Neural progenitor cell (in vitro differentiated cells): ENCODE measurements around the gene BOC. TPM values are rescaled to one million over a fixed set of nuclear protein-coding genes. Genes with fewer than 3 reads are reported as not detected.

Experiments used
- DNase-seq: peaks from one replicate; pipeline ENCODE4 v3.0.0-alpha.2; 2016; ENCODE audit warnings: low spot score
- H2AFZ ChIP-seq: fragments of 200-600 bp; sonication (generic); replicated peaks from 2 replicates; pipeline ENCODE4 v1.6.1; 2016; ENCODE audit warnings: antibody characterized with exemption
- H3F3A ChIP-seq: fragments of 200-600 bp; sonication (generic); 2 replicates; pipeline ENCODE4 v1.6.1; 2016; ENCODE audit warnings: antibody characterized with exemption, low read depth
- H3K27ac ChIP-seq: fragments of 200-600 bp; sonication (generic); 2 replicates; pipeline ENCODE4 v1.5.1; 2016; ENCODE audit warnings: mild to moderate bottlenecking
- H3K27me3 ChIP-seq: fragments of 200-600 bp; sonication (generic); 2 replicates; pipeline ENCODE4 v1.6.1; 2016; ENCODE audit warnings: mild to moderate bottlenecking, moderate library complexity
- H3K36me3 ChIP-seq: fragments of 200-600 bp; sonication (generic); 2 replicates; pipeline ENCODE4 v1.5.1; 2016
- H3K4me1 ChIP-seq: fragments of 200-600 bp; sonication (generic); 2 replicates; pipeline ENCODE4 v1.6.1; 2016; ENCODE audit warnings: mixed run types
- H3K4me2 ChIP-seq: fragments of 200-600 bp; sonication (generic); 2 replicates; pipeline ENCODE4 v1.6.1; 2016
- H3K4me3 ChIP-seq: fragments of 200-600 bp; sonication (generic); 2 replicates; pipeline ENCODE4 v1.5.1; 2016
- H3K79me2 ChIP-seq: fragments of 200-600 bp; sonication (generic); 2 replicates; pipeline ENCODE4 v1.6.1; 2016; ENCODE audit warnings: low read depth
- H3K9ac ChIP-seq: fragments of 200-600 bp; sonication (generic); 2 replicates; pipeline ENCODE4 v1.6.1; 2016
- H3K9me3 ChIP-seq: fragments of 200-600 bp; sonication (generic); 2 replicates; pipeline ENCODE4 v1.5.1; 2016; ENCODE audit warnings: low read depth
- H4K20me1 ChIP-seq: fragments of 200-600 bp; sonication (generic); 2 replicates; pipeline ENCODE4 v1.6.1; 2016; ENCODE audit warnings: low read depth
- H3K27ac Mint-ChIP-seq: 3 replicates; pipeline ENCODE4 v1.8.0; 2021; ENCODE audit warnings: mixed read lengths
- H3K27me3 Mint-ChIP-seq: 2 replicates; pipeline ENCODE4 v1.8.0; 2022; ENCODE audit warnings: low read depth, mild to moderate bottlenecking, inconsistent platforms, moderate library complexity, mixed read lengths; ENCODE audit not compliant: insufficient read depth
- H3K36me3 Mint-ChIP-seq: 3 replicates; pipeline ENCODE4 v1.8.0; 2021; ENCODE audit warnings: mixed read lengths
- H3K4me1 Mint-ChIP-seq: 3 replicates; pipeline ENCODE4 v1.8.0; 2021; ENCODE audit warnings: mixed read lengths
- H3K4me3 Mint-ChIP-seq: 3 replicates; pipeline ENCODE4 v1.8.0; 2021; ENCODE audit warnings: mild to moderate bottlenecking, moderate library complexity, mixed read lengths
- H3K9me3 Mint-ChIP-seq: 3 replicates; pipeline ENCODE4 v1.8.0; 2020; ENCODE audit warnings: mixed read lengths
- CTCF ChIP-seq: fragments of 200-600 bp; sonication (generic); IDR thresholded peaks from 2 replicates; pipeline ENCODE4 v1.5.1; 2017; ENCODE audit warnings: antibody characterized with exemption, mild to moderate bottlenecking
- EZH2 ChIP-seq: fragments of 200-600 bp; sonication (generic); IDR thresholded peaks from 2 replicates; pipeline ENCODE4 v1.6.1; 2017; ENCODE audit warnings: antibody characterized with exemption, mild to moderate bottlenecking, moderate library complexity
- EZH2phosphoT487 ChIP-seq: fragments of 200-600 bp; sonication (generic); IDR thresholded peaks from 2 replicates; pipeline ENCODE4 v1.6.1; 2017; ENCODE audit warnings: antibody characterized with exemption
- total RNA-seq: library from RNA; depleted of rRNA; stranded (reverse); fragments of >200 nt; gene quantifications from 2 replicates; pipeline ENCODE4 v1.2.3, GENCODE V29; 2015; ENCODE audit warnings: low replicate concordance

Gene BOC
- total RNA-seq, 1 donor from 2014 or later = 35.2 TPM

- peaks cover 8% of the 10 kb centered on the region for H3K27me3 Mint-ChIP-seq
- H3K79me2 ChIP-seq = peaks cover 79% of the 10 kb centered on the region
Observed at GRCh38 chr3:113214917-113215595, 3.7 kb downstream of the BOC start.

GRCh38 chr3:113216393-113216792 is 5.0 kb downstream of the BOC start:
- Histone ChIP-seq H3K9me3 (no peaks in the 10 kb centered on the region), H2AFZ (no peak overlapping the region), H3K4me3 (no peak overlapping the region), H3K9ac (no peak overlapping the region), H3K27me3 (no peaks in the 10 kb centered on the region), H4K20me1 (peaks cover 72% of the 10 kb centered on the region), H3F3A (peaks cover 4% of the 10 kb centered on the region), H3K4me2 (no peak overlapping the region), H3K79me2 (peaks cover 90% of the 10 kb centered on the region), H3K27ac (no peak overlapping the region), H3K4me1 (peaks cover 34% of the 10 kb centered on the region), H3K36me3 (peaks cover 7% of the 10 kb centered on the region)
- DNase-seq = no peak
- H3K27ac Mint-ChIP-seq = no peak overlapping the region
- H3K36me3 Mint-ChIP-seq = peaks cover 67% of the 10 kb centered on the region
- peaks cover 89% of the 10 kb centered on the region for H3K4me1 Mint-ChIP-seq
- H3K9me3 Mint-ChIP-seq = no peaks in the 10 kb centered on the region
- peak overlapping the region; percentile 39 for H3K4me3 Mint-ChIP-seq
- H3K27me3 Mint-ChIP-seq = peaks cover 5% of the 10 kb centered on the region
- no peak for TF ChIP-seq CTCF
- TF ChIP-seq EZH2phosphoT487 = no peak
- TF ChIP-seq EZH2 = no peak

More at GRCh38 chr3:113214917-113215595, 3.7 kb downstream of the BOC start:
- peak overlapping the region; percentile 99 for H3K27ac Mint-ChIP-seq
- Histone ChIP-seq H3K4me2 (peak overlapping the region; percentile 99), H3K9ac (no peak overlapping the region), H4K20me1 (peaks cover 61% of the 10 kb centered on the region), H3K27me3 (no peaks in the 10 kb centered on the region), H3K36me3 (peaks cover 7% of the 10 kb centered on the region), H3K9me3 (no peaks in the 10 kb centered on the region), H2AFZ (no peak overlapping the region), H3K4me3 (peak overlapping the region; percentile 93), H3F3A (peaks cover 16% of the 10 kb centered on the region), H3K27ac (no peak overlapping the region), H3K4me1 (peaks cover 42% of the 10 kb centered on the region)
- TF ChIP-seq EZH2 (no peak), CTCF (no peak), EZH2phosphoT487 (no peak)
- peaks cover 59% of the 10 kb centered on the region for H3K36me3 Mint-ChIP-seq
- peak overlapping the region; percentile 98 for H3K4me3 Mint-ChIP-seq
- H3K4me1 Mint-ChIP-seq = peaks cover 86% of the 10 kb centered on the region
- no peak for DNase-seq
- no peaks in the 10 kb centered on the region for H3K9me3 Mint-ChIP-seq

GRCh38 chr3:113218011-113218680 is 6.8 kb downstream of the BOC start:
- Mint-ChIP-seq H3K36me3 (peaks cover 73% of the 10 kb centered on the region), H3K4me1 (peaks cover 98% of the 10 kb centered on the region), H3K4me3 (no peak overlapping the region), H3K9me3 (no peaks in the 10 kb centered on the region), H3K27ac (peak overlapping the region; percentile 54), H3K27me3 (no peaks in the 10 kb centered on the region)
- H3K4me2 ChIP-seq = no peak overlapping the region
- peaks cover 88% of the 10 kb centered on the region for H4K20me1 ChIP-seq
- H3K4me1 ChIP-seq = peaks cover 49% of the 10 kb centered on the region
- TF ChIP-seq EZH2phosphoT487 (no peak), CTCF (no peak), EZH2 (no peak)
- peaks cover 87% of the 10 kb centered on the region for H3K79me2 ChIP-seq
- no peaks in the 10 kb centered on the region for H3K9me3 ChIP-seq
- no peak overlapping the region for H2AFZ ChIP-seq
- peaks cover 7% of the 10 kb centered on the region for H3K36me3 ChIP-seq
- no peaks in the 10 kb centered on the region for H3K27me3 ChIP-seq
- DNase-seq = no peak
- no peak overlapping the region for H3K27ac ChIP-seq
- no peak overlapping the region for H3K9ac ChIP-seq
- no peak overlapping the region for H3K4me3 ChIP-seq
- peaks cover 4% of the 10 kb centered on the region for H3F3A ChIP-seq
